Thoracic aorta (tissue), 2 donors: Measurements from ENCODE around the gene ARGLU1. TPM values are rescaled to one million over a fixed set of nuclear protein-coding genes. Genes with fewer than 3 reads are reported as not detected.

Experiments used
- ATAC-seq: fragments of 150-250 bp; one replicate; pipeline ENCODE4 v1.8.0; 2017; ENCODE audit warnings: low read depth; ENCODE audit not compliant: insufficient number of reproducible peaks, low FRiP score
- DNase-seq: peaks from one replicate; pipeline ENCODE4 v3.0.0-alpha.2; 2020; ENCODE audit warnings: low spot score
- H3K27ac ChIP-seq, 2 donors: fragments of 200-600 bp; sonication (generic); 1 replicate in 1 of 2; 2 replicates in 1 of 2; pipeline ENCODE4 v1.5.1; 2016; ENCODE audit warnings: mild to moderate bottlenecking in 2 of 2, moderate library complexity in 2 of 2
- H3K27me3 ChIP-seq: fragments of 200-600 bp; sonication (generic); replicated peaks from 2 replicates; pipeline ENCODE4 v1.6.0; 2016; ENCODE audit warnings: mild to moderate bottlenecking; ENCODE audit not compliant: insufficient read depth
- H3K36me3 ChIP-seq: fragments of 200-600 bp; sonication (generic); one replicate; pipeline ENCODE4 v1.5.1; 2016
- H3K4me1 ChIP-seq, 2 donors: fragments of 200-600 bp; sonication (generic); 1 replicate in 1 of 2; 2 replicates in 1 of 2; pipeline versions ENCODE4 v1.5.1 to v1.6.0; 2016; ENCODE audit warnings: low read depth in 2 of 2, mild to moderate bottlenecking in 1 of 2; ENCODE audit not compliant: control insufficient read depth in 1 of 2
- H3K4me3 ChIP-seq: fragments of 200-600 bp; sonication (generic); 2 replicates; pipeline ENCODE4 v1.5.1; 2016; ENCODE audit warnings: mild to moderate bottlenecking
- H3K9me3 ChIP-seq: fragments of 200-600 bp; sonication (generic); 2 replicates; pipeline ENCODE4 v1.5.1; 2016
- CTCF ChIP-seq: fragments of 200-600 bp; sonication (generic); IDR thresholded peaks from one replicate; pipeline ENCODE4 v1.5.1; 2019; ENCODE audit warnings: antibody characterized with exemption
- total RNA-seq, 2 donors: library from RNA; depleted of rRNA; stranded (reverse); fragments of >200 nt; gene quantifications; one replicate each; pipeline versions ENCODE4 v1.1.0 to v1.2.3, GENCODE V29; 2016

ARGLU1 gene
- total RNA-seq, 2 donors from 2014 or later, result 112 to 159 TPM

GRCh38 chr13:106548064-106548696, 19.8 kb downstream of the ARGLU1 start:
- Histone ChIP-seq H3K27ac (no peak overlapping the region), H3K9me3 (no peaks in the 10 kb centered on the region), H3K4me3 (no peak overlapping the region), H3K36me3 (peaks cover under 1% of the 10 kb centered on the region), H3K27me3 (no peaks in the 10 kb centered on the region), H3K4me1 (peaks cover 18 to 29% of the 10 kb centered on the region in 2 donors)
- DNase-seq (no peak), ATAC-seq (no peak)
- no peak for TF ChIP-seq CTCF

GRCh38 chr13:106541826-106542225, 26.1 kb downstream of the ARGLU1 start:
- H3K36me3 ChIP-seq, result peaks cover 6% of the 10 kb centered on the region
- peaks cover 0 to 4% of the 10 kb centered on the region in 2 donors for H3K4me1 ChIP-seq
- no peak overlapping the region for H3K4me3 ChIP-seq
- H3K27ac ChIP-seq, result no peak overlapping the region
- TF ChIP-seq CTCF, result no peak
- no peaks in the 10 kb centered on the region for H3K27me3 ChIP-seq
- DNase-seq (no peak), ATAC-seq (no peak)
- H3K9me3 ChIP-seq, result no peaks in the 10 kb centered on the region

- ATAC-seq, result no peak
- Histone ChIP-seq H3K27ac (no peak overlapping the region), H3K4me1 (peaks cover 0 to 4% of the 10 kb centered on the region in 2 donors), H3K4me3 (no peak overlapping the region), H3K9me3 (no peaks in the 10 kb centered on the region), H3K27me3 (no peaks in the 10 kb centered on the region), H3K36me3 (peaks cover 6% of the 10 kb centered on the region)
- no peak for TF ChIP-seq CTCF
- DNase-seq, result no peak
Measured at GRCh38 chr13:106540613-106541012, 27.3 kb downstream of the ARGLU1 start.

GRCh38 chr13:106537521-106537920, 30.4 kb downstream of the ARGLU1 start:
- no peak for TF ChIP-seq CTCF
- no peaks in the 10 kb centered on the region for H3K9me3 ChIP-seq
- no peak overlapping the region for H3K4me3 ChIP-seq
- ATAC-seq (no peak), DNase-seq (no peak)
- H3K4me1 ChIP-seq, result no peaks in the 10 kb centered on the region
- no peak overlapping the region for H3K27ac ChIP-seq
- H3K27me3 ChIP-seq, result no peaks in the 10 kb centered on the region
- no peaks in the 10 kb centered on the region for H3K36me3 ChIP-seq

GRCh38 chr13:106536244-106537034, 31.5 kb downstream of the ARGLU1 start:
- H3K4me1 ChIP-seq, result peaks cover 0 to 5% of the 10 kb centered on the region in 2 donors
- no peaks in the 10 kb centered on the region for H3K9me3 ChIP-seq
- ATAC-seq (peak; percentile 54), DNase-seq (peak; percentile 66)
- peak overlapping the region; percentile 89 for H3K4me3 ChIP-seq
- peak; percentile 96 for TF ChIP-seq CTCF
- no peaks in the 10 kb centered on the region for H3K27me3 ChIP-seq
- peak overlapping the region; percentile 51 to 78 for H3K27ac ChIP-seq
- H3K36me3 ChIP-seq, result no peaks in the 10 kb centered on the region
